HEK293 (cell line): ENCODE measurements around the gene FANCF.

Source experiments
- CTCF ChIA-PET: fragments of 350-600 bp; formaldehyde crosslinking; extraction: SDS; loops from one replicate; lab custom pipeline; 2021; ENCODE audit warnings: antibody characterized with exemption; lab: Yijun Ruan, JAX
- POLR2A ChIA-PET: fragments of 300-600 bp; formaldehyde crosslinking; extraction: SDS; loops from one replicate; lab custom pipeline; 2020; ENCODE audit warnings: antibody characterized with exemption, inconsistent platforms; lab: Yijun Ruan, JAX
- H3K27ac ChIP-seq: fragments of 200-500 bp; sonication (Bioruptor generic); 2 replicates; pipeline ENCODE4 v1.5.1; 2014; ENCODE audit warnings: low read depth, low read length, control low read depth, inconsistent platforms; ENCODE audit errors: extremely low read depth
- H3K36me3 ChIP-seq, 2 experiments: fragments of 200-500 bp in 1 of 2; sonication (Bioruptor generic) in 1 of 2; 1 replicate in 1 of 2; 2 replicates in 1 of 2; pipeline ENCODE4 v1.5.1; 2014 to 2017; ENCODE audit warnings: inconsistent platforms in 2 of 2, low read length in 2 of 2; ENCODE audit not compliant: control insufficient read depth in 2 of 2, insufficient read depth in 1 of 2
- H3K4me1 ChIP-seq: fragments of 200-500 bp; sonication (Bioruptor generic); 2 replicates; pipeline ENCODE4 v1.5.1; 2014; ENCODE audit warnings: mild to moderate bottlenecking, low read length, inconsistent platforms; ENCODE audit not compliant: control insufficient read depth, insufficient read depth
- H3K4me3 ChIP-seq: 2 replicates; pipeline ENCODE4 v1.5.1; 2011; ENCODE audit warnings: low read depth, mild to moderate bottlenecking, control low read depth, low read length, moderate library complexity
- H3K9me3 ChIP-seq: fragments of 200-500 bp; sonication (Bioruptor generic); 2 replicates; pipeline ENCODE4 v1.5.1; 2014; ENCODE audit warnings: low read depth, low read length, inconsistent platforms; ENCODE audit not compliant: control insufficient read depth, insufficient read depth
- PRDM1 ChIP-seq: fragments of 450-650 bp; formaldehyde crosslinking; IDR thresholded peaks from 2 replicates; pipeline ENCODE4; 2016; ENCODE audit warnings: missing biosample characterization, missing genetic modification characterization
- PRDM4 ChIP-seq: fragments of 450-650 bp; formaldehyde crosslinking; IDR thresholded peaks from 2 replicates; pipeline ENCODE4 v1.5.1; 2017; ENCODE audit warnings: missing biosample characterization, missing genetic modification characterization
- ZBTB11 ChIP-seq: fragments of 450-650 bp; formaldehyde crosslinking; conservative IDR thresholded peaks from 2 replicates; pipeline ENCODE4 v1.5.1; 2016; ENCODE audit warnings: low read depth, missing biosample characterization, missing genetic modification characterization
- ZNF112 ChIP-seq: fragments of 450-650 bp; formaldehyde crosslinking; IDR thresholded peaks from 2 replicates; pipeline ENCODE4 v1.5.0; 2017; ENCODE audit warnings: missing biosample characterization, missing genetic modification characterization
- ZNF140 ChIP-seq: fragments of 450-650 bp; formaldehyde crosslinking; IDR thresholded peaks from 2 replicates; pipeline ENCODE4 v1.5.1; 2016; ENCODE audit warnings: missing biosample characterization, missing genetic modification characterization
- ZNF16 ChIP-seq: fragments of 450-650 bp; formaldehyde crosslinking; IDR thresholded peaks from 2 replicates; pipeline ENCODE4 v1.5.1; 2016; ENCODE audit warnings: low read depth, missing biosample characterization, missing genetic modification characterization
- ZNF202 ChIP-seq: fragments of 450-650 bp; formaldehyde crosslinking; IDR thresholded peaks from 2 replicates; pipeline ENCODE4 v1.5.1; 2016; ENCODE audit warnings: missing biosample characterization, missing genetic modification characterization, borderline replicate concordance
- ZNF266 ChIP-seq: fragments of 450-650 bp; formaldehyde crosslinking; IDR thresholded peaks from 2 replicates; pipeline ENCODE4 v1.5.1; 2016; ENCODE audit warnings: missing biosample characterization, missing genetic modification characterization, low read depth
- ZNF311 ChIP-seq: fragments of 450-650 bp; formaldehyde crosslinking; IDR thresholded peaks from 2 replicates; pipeline ENCODE4 v1.5.1; 2017; ENCODE audit warnings: missing biosample characterization, missing genetic modification characterization, borderline replicate concordance
- ZNF354C ChIP-seq: fragments of 450-650 bp; formaldehyde crosslinking; IDR thresholded peaks from 2 replicates; pipeline ENCODE4 v1.5.1; 2016; ENCODE audit warnings: missing biosample characterization, missing genetic modification characterization, low read depth, borderline replicate concordance
- ZNF398 ChIP-seq: fragments of 450-650 bp; formaldehyde crosslinking; IDR thresholded peaks from 2 replicates; pipeline ENCODE4 v1.5.1; 2017; ENCODE audit warnings: missing biosample characterization, missing genetic modification characterization
- ZNF488 ChIP-seq: fragments of 450-650 bp; formaldehyde crosslinking; IDR thresholded peaks from 2 replicates; pipeline ENCODE4 v1.5.1; 2016; ENCODE audit warnings: missing biosample characterization, missing genetic modification characterization
- ZNF792 ChIP-seq: fragments of 450-650 bp; formaldehyde crosslinking; IDR thresholded peaks from 2 replicates; pipeline ENCODE4 v1.5.1; 2016; ENCODE audit warnings: missing biosample characterization, missing genetic modification characterization
- ZNF837 ChIP-seq: fragments of 450-650 bp; formaldehyde crosslinking; IDR thresholded peaks from 2 replicates; pipeline ENCODE4 v1.5.1; 2016; ENCODE audit warnings: missing biosample characterization, missing genetic modification characterization

The FANCF gene

GRCh38 chr11:22633354-22633902 is 7.8 kb upstream of the FANCF start (continued):
- no peak for TF ChIP-seq PRDM1
- no peak for TF ChIP-seq ZNF398 (tag by site-specific recombination)
- TF ChIP-seq ZNF354C (tag by site-specific recombination), result no peak
- TF ChIP-seq ZNF488, result no peak
- no peak for TF ChIP-seq ZNF311 (tag by site-specific recombination)
- TF ChIP-seq ZBTB11 (tag by site-specific recombination), result no peak
- TF ChIP-seq ZNF16 (tag by site-specific recombination), result no peak
- TF ChIP-seq PRDM4 (tag by site-specific recombination), result no peak
- no peak for TF ChIP-seq ZNF792 (tag by site-specific recombination)
- no peak for TF ChIP-seq ZNF202

- Histone ChIP-seq H3K36me3 (no peaks in the 10 kb centered on the region), H3K9me3 (no peaks in the 10 kb centered on the region), H3K4me3 (no peak overlapping the region), H3K4me1 (no peaks in the 10 kb centered on the region), H3K27ac (no peak overlapping the region)
- TF ChIP-seq ZNF112 (no peak), ZNF266 (tag by site-specific recombination) (no peak), ZNF837 (tag by site-specific recombination) (no peak), ZNF202 (no peak), ZNF140 (no peak)
- ChIA-PET CTCF (no interaction called here), POLR2A (interaction anchor here (0.6 to 0.7 kb wide), 2 partner anchors 43 to 1826 kb away, joined by 3 to 4 read pairs; no protein-coding TSS in a partner anchor)
Observed at GRCh38 chr11:22627421-22627820, 1.8 kb upstream of the FANCF start.
